Uterus (tissue), 4 donors: ENCODE measurements around the gene GADD45A. TPM values are rescaled to one million over a fixed set of nuclear protein-coding genes. Genes with fewer than 3 reads are reported as not detected.
"Not testable (repeated sequence)": the region's sequence is repeated elsewhere in the genome, so short reads cannot be mapped to it uniquely, and the experiment has no call there.

ENCODE experiments used
- DNase-seq, 2 donors: peaks; one replicate each; pipeline ENCODE4 v3.0.0-alpha.2; 2019 to 2020
- H3K27ac ChIP-seq, 2 donors: fragments of 200-600 bp; sonication (generic); 1 replicate in 1 of 2; 2 replicates in 1 of 2; pipeline ENCODE4 v1.5.1; 2016 to 2018
- H3K27me3 ChIP-seq, 2 donors: fragments of 200-600 bp; sonication (generic); one replicate each; pipeline ENCODE4 v1.5.1; 2018 to 2019; ENCODE audit warnings: control low read depth in 1 of 2
- H3K36me3 ChIP-seq, 2 donors: fragments of 200-600 bp; sonication (generic); one replicate each; pipeline ENCODE4 v1.5.1; 2019; ENCODE audit warnings: control low read depth in 1 of 2
- H3K4me1 ChIP-seq, 2 donors: fragments of 200-600 bp; sonication (generic); one replicate each; pipeline ENCODE4 v1.5.1; 2018 to 2019; ENCODE audit warnings: control low read depth in 1 of 2
- H3K4me3 ChIP-seq, 2 donors: fragments of 200-600 bp; sonication (generic); 1 replicate in 1 of 2; 2 replicates in 1 of 2; pipeline ENCODE4 v1.5.1; 2018 to 2019; ENCODE audit warnings: mild to moderate bottlenecking in 1 of 2
- H3K9me3 ChIP-seq, 2 donors: fragments of 200-600 bp; sonication (generic); one replicate each; pipeline ENCODE4 v1.5.1; 2019; ENCODE audit warnings: control low read depth in 1 of 2
- CTCF ChIP-seq, 4 experiments: fragments of 200-600 bp in 2 of 4; fragments of 450-650 bp in 2 of 4; sonication (generic) in 2 of 4; IDR thresholded peaks; one replicate each; pipeline ENCODE4 v1.5.1; 2016 to 2019; ENCODE audit warnings: antibody characterized with exemption in 4 of 4, mild to moderate bottlenecking in 2 of 4, moderate library complexity in 1 of 4
- POLR2A ChIP-seq, 2 donors: fragments of 450-650 bp; IDR thresholded peaks; one replicate each; pipeline ENCODE4 v1.6.1; 2016; ENCODE audit warnings: antibody characterized with exemption in 2 of 2, mild to moderate bottlenecking in 1 of 2, moderate library complexity in 1 of 2
- intact Hi-C: fragments of 100-400 bp; cut with DNase I; formaldehyde crosslinking; loops from one replicate; pipeline ENCODE4 v1.15.1; 2023; ENCODE audit warnings: low total_unique reads
- total RNA-seq, 4 donors: library from RNA; depleted of rRNA in 3 of 4; stranded (reverse); fragments of >200 nt in 3 of 4; gene quantifications; one replicate each; pipeline versions ENCODE4 v1.1.0 to v1.2.4, GENCODE V29; 2014 to 2023
- donor health status: DM: yes; HTN: yes; CAD: no.

Gene GADD45A
- total RNA-seq, 4 donors from 2014 or later, result 11.1 to 35.6 (median 20.3) TPM

- Histone ChIP-seq H3K36me3 (no peaks in the 10 kb centered on the region), H3K27ac (no peak overlapping the region), H3K4me1 (peaks cover 13 to 17% of the 10 kb centered on the region in 2 donors), H3K4me3 (no peak overlapping the region), H3K27me3 (no peaks in the 10 kb centered on the region), H3K9me3 (no peaks in the 10 kb centered on the region)
- DNase-seq, result no peak
- intact Hi-C loops, result no loop called here
- TF ChIP-seq POLR2A (IDR thresholded peaks at IDR 0.05) (no peak), CTCF (IDR thresholded peaks at IDR 0.05) (no peak)
Measured at GRCh38 chr1:67650061-67650460, 34.9 kb upstream of the GADD45A start.

- H3K4me3 ChIP-seq, result no peak overlapping the region
- intact Hi-C loops, result no loop called here
- no peak for DNase-seq
- no peaks in the 10 kb centered on the region for H3K27me3 ChIP-seq
- H3K4me1 ChIP-seq, result peaks cover 10 to 13% of the 10 kb centered on the region in 2 donors
- H3K36me3 ChIP-seq, result no peaks in the 10 kb centered on the region
- no peaks in the 10 kb centered on the region for H3K9me3 ChIP-seq
- H3K27ac ChIP-seq, result no peak overlapping the region
- no peak for TF ChIP-seq POLR2A (IDR thresholded peaks at IDR 0.05)
- TF ChIP-seq CTCF (IDR thresholded peaks at IDR 0.05), result no peak
Measured at GRCh38 chr1:67651031-67651430, 34.0 kb upstream of the GADD45A start.

GRCh38 chr1:67652800-67653199, 32.2 kb upstream of the GADD45A start:
- Histone ChIP-seq H3K36me3 (no peaks in the 10 kb centered on the region), H3K27me3 (no peaks in the 10 kb centered on the region), H3K9me3 (no peaks in the 10 kb centered on the region), H3K4me3 (no peak overlapping the region), H3K4me1 (no peaks in the 10 kb centered on the region), H3K27ac (peak overlapping the region; percentile 31 to 62)
- intact Hi-C loops, result no loop called here
- TF ChIP-seq CTCF (IDR thresholded peaks at IDR 0.05), result no peak
- no peak for TF ChIP-seq POLR2A (IDR thresholded peaks at IDR 0.05)
- peak in 1 of 2 donors; percentile 56 for DNase-seq

- Histone ChIP-seq H3K9me3 (no peaks in the 10 kb centered on the region), H3K4me3 (no peak overlapping the region), H3K27me3 (no peaks in the 10 kb centered on the region), H3K27ac (peak overlapping the region; percentile 31 to 62), H3K36me3 (no peaks in the 10 kb centered on the region), H3K4me1 (no peaks in the 10 kb centered on the region)
- no peak for DNase-seq
- TF ChIP-seq CTCF (IDR thresholded peaks at IDR 0.05) (no peak), POLR2A (IDR thresholded peaks at IDR 0.05) (no peak)
- intact Hi-C loops, result no loop called here
Measured at GRCh38 chr1:67653304-67653703, 31.7 kb upstream of the GADD45A start.

GRCh38 chr1:67655581-67655980, 29.4 kb upstream of the GADD45A start:
- no peak for TF ChIP-seq POLR2A (IDR thresholded peaks at IDR 0.05)
- TF ChIP-seq CTCF (IDR thresholded peaks at IDR 0.05), result no peak
- Histone ChIP-seq H3K27me3 (no peaks in the 10 kb centered on the region), H3K27ac (no peak overlapping the region), H3K4me3 (no peak overlapping the region), H3K36me3 (no peaks in the 10 kb centered on the region), H3K9me3 (no peaks in the 10 kb centered on the region), H3K4me1 (no peaks in the 10 kb centered on the region)
- intact Hi-C loops, result no loop called here
- DNase-seq, result no peak

GRCh38 chr1:67657152-67657551, 27.8 kb upstream of the GADD45A start:
- H3K4me1 ChIP-seq, H3K4me3 ChIP-seq, H3K27ac ChIP-seq, DNase-seq, H3K9me3 ChIP-seq, H3K36me3 ChIP-seq, H3K27me3 ChIP-seq, intact Hi-C loops: not testable (repeated sequence)
